Embryonic facial prominence (tissue), 1 donor: Measurements from ENCODE around the gene PCK2.
"Not testable (repeated sequence)": the region's sequence is repeated elsewhere in the genome, so short reads cannot be mapped to it uniquely, and the experiment has no call there.

ENCODE experiments used
- DNase-seq: peaks from one replicate; pipeline ENCODE4 v3.0.0-alpha.2; 2016; ENCODE audit errors: extremely low spot score

PCK2 gene

GRCh38 chr14:24093901-24094840 lies at the start of gene PCK2:
PCK2 (plus strand) TSS chr14:24094311; CDS start chr14:24094406, 95 bp downstream.
- DNase-seq, result peak; percentile 69

GRCh38 chr14:24049002-24049401 lies 45.1 kb upstream of the PCK2 start:
- DNase-seq, result not testable (repeated sequence)

- DNase-seq, result not testable (repeated sequence)
Measured at GRCh38 chr14:24050753-24051152, 43.4 kb upstream of the PCK2 start.

- no peak for DNase-seq
Measured at GRCh38 chr14:24051176-24051788, 42.8 kb upstream of the PCK2 start.

- DNase-seq, result no peak
Measured at GRCh38 chr14:24051789-24052655, 42.1 kb upstream of the PCK2 start, which contains the start of gene CARMIL3. CARMIL3 (plus strand) TSS chr14:24052009; CDS start chr14:24052154, 145 bp downstream.

GRCh38 chr14:24052656-24053547 lies 41.2 kb upstream of the PCK2 start:
- no peak for DNase-seq

GRCh38 chr14:24053548-24054323 lies 40.4 kb upstream of the PCK2 start:
- DNase-seq, result no peak

- DNase-seq, result no peak
Measured at GRCh38 chr14:24054324-24054641, 39.8 kb upstream of the PCK2 start.

GRCh38 chr14:24054646-24055045 lies 39.5 kb upstream of the PCK2 start:
- DNase-seq, result no peak

- DNase-seq, result no peak
Measured at GRCh38 chr14:24055971-24056799, 37.9 kb upstream of the PCK2 start.

GRCh38 chr14:24056800-24057184 lies 37.3 kb upstream of the PCK2 start:
- no peak for DNase-seq

GRCh38 chr14:24057271-24057670 lies 36.8 kb upstream of the PCK2 start:
- DNase-seq, result no peak

GRCh38 chr14:24057867-24058259 lies 36.2 kb upstream of the PCK2 start:
- no peak for DNase-seq

GRCh38 chr14:24058260-24058950 lies 35.7 kb upstream of the PCK2 start:
- DNase-seq, result peak; percentile 35

GRCh38 chr14:24058951-24059475 lies 35.1 kb upstream of the PCK2 start:
- no peak for DNase-seq

- no peak for DNase-seq
Measured at GRCh38 chr14:24059841-24060388, 34.2 kb upstream of the PCK2 start.

GRCh38 chr14:24060443-24060842 lies 33.7 kb upstream of the PCK2 start:
- no peak for DNase-seq
